Lower lobe of right lung (tissue), 2 donors: Measurements from ENCODE around the gene JAKMIP1. TPM values are rescaled to one million over a fixed set of nuclear protein-coding genes. Genes with fewer than 3 reads are reported as not detected.

Experiments
- ATAC-seq, 2 donors: fragments of 200-7000 bp; cut with Tn5 transposase; one replicate each; pipeline ENCODE4 v1.9.1; 2020 to 2022; ENCODE audit warnings: mild to moderate bottlenecking in 2 of 2, moderate library complexity in 2 of 2
- DNase-seq: peaks from one replicate; pipeline ENCODE4 v3.0.0-alpha.2; 2020
- H3K27ac ChIP-seq: fragments of 200-600 bp; one replicate; pipeline ENCODE4 v1.8.0; 2022
- H3K27me3 ChIP-seq: fragments of 200-600 bp; one replicate; pipeline ENCODE4 v1.8.0; 2022; ENCODE audit warnings: low read depth
- H3K36me3 ChIP-seq: fragments of 200-600 bp; one replicate; pipeline ENCODE4 v1.8.0; 2022; ENCODE audit warnings: mild to moderate bottlenecking
- H3K4me1 ChIP-seq: fragments of 200-600 bp; one replicate; pipeline ENCODE4 v1.8.0; 2022
- H3K4me3 ChIP-seq: fragments of 200-600 bp; one replicate; pipeline ENCODE4 v1.8.0; 2022; ENCODE audit warnings: mild to moderate bottlenecking
- H3K9me3 ChIP-seq: fragments of 200-600 bp; one replicate; pipeline ENCODE4 v1.8.0; 2022
- CTCF ChIP-seq: fragments of 200-600 bp; IDR thresholded peaks from one replicate; pipeline ENCODE4 v1.8.0; 2022; ENCODE audit warnings: antibody characterized with exemption, mild to moderate bottlenecking
- intact Hi-C: fragments of 100-400 bp; cut with DNase I; formaldehyde crosslinking; loops from one replicate; pipeline ENCODE4 v1.11.0; 2022
- long read RNA-seq: library from polyadenylated mRNA; unstranded; transcript quantifications from one replicate; pipeline ENCODE4 v2.0.0, GENCODE V29; 2021
- total RNA-seq: library from RNA; stranded (reverse); fragmentation: NEBNext Ultra II Directional; extraction: Animal tissue kit (Norgen Biotek cat#: 25700); gene quantifications from one replicate; pipeline ENCODE4 v1.2.1, GENCODE V29; 2021
- donor health status: DM: no; HTN: yes; CAD: no; lungs with severe emphysema.

The JAKMIP1 gene
- 0.65 TPM for total RNA-seq
- long read RNA-seq, partial matches to known transcripts = 0 of 3 reads
- long read RNA-seq, other reads (novel, unspliced or antisense) = 1 of 3 reads

- Histone ChIP-seq H3K36me3 (no peaks in the 10 kb centered on the region), H3K4me3 (peak within 1 kb of the TSS; percentile 64), H3K4me1 (peaks cover 13% of the 10 kb centered on the region), H3K27ac (no peak within 1 kb of the TSS), H3K9me3 (no peaks in the 10 kb centered on the region), H3K27me3 (peaks cover 49% of the 10 kb centered on the region)
- intact Hi-C loops = no loop called here
- DNase-seq = peak; percentile 77
- TF ChIP-seq CTCF = no peak
- ATAC-seq = peak; percentile 89 to 91
Observed at GRCh38 chr4:6200011-6200921, at the start of gene JAKMIP1. JAKMIP1 (minus strand) TSS chr4:6200549; CDS start chr4:6112850, 87,699 bp downstream.

- no peaks in the 10 kb centered on the region for H3K9me3 ChIP-seq
- H3K4me1 ChIP-seq = no peaks in the 10 kb centered on the region
- no peaks in the 10 kb centered on the region for H3K36me3 ChIP-seq
- no peak overlapping the region for H3K27ac ChIP-seq
- DNase-seq (no peak), ATAC-seq (no peak)
- H3K4me3 ChIP-seq = no peak overlapping the region
- intact Hi-C loops = no loop called here
- peaks cover 58% of the 10 kb centered on the region for H3K27me3 ChIP-seq
- TF ChIP-seq CTCF = no peak
Observed at GRCh38 chr4:6248394-6248793, 48.0 kb upstream of the JAKMIP1 start.

- Histone ChIP-seq H3K27ac (no peak overlapping the region), H3K4me3 (no peak overlapping the region), H3K27me3 (peaks cover 71% of the 10 kb centered on the region), H3K4me1 (no peaks in the 10 kb centered on the region), H3K9me3 (no peaks in the 10 kb centered on the region), H3K36me3 (no peaks in the 10 kb centered on the region)
- ATAC-seq = no peak
- DNase-seq = no peak
- intact Hi-C loops = no loop called here
- no peak for TF ChIP-seq CTCF
Observed at GRCh38 chr4:6246170-6246634, 45.9 kb upstream of the JAKMIP1 start.

- intact Hi-C loops = no loop called here
- H3K4me3 ChIP-seq = peak overlapping the region; percentile 25
- H3K36me3 ChIP-seq = no peaks in the 10 kb centered on the region
- H3K27ac ChIP-seq = no peak overlapping the region
- peak in 1 of 2 donors; percentile 8 for ATAC-seq
- H3K9me3 ChIP-seq = no peaks in the 10 kb centered on the region
- DNase-seq = no peak
- no peak for TF ChIP-seq CTCF
- H3K27me3 ChIP-seq = peaks cover 71% of the 10 kb centered on the region
- H3K4me1 ChIP-seq = no peaks in the 10 kb centered on the region
Observed at GRCh38 chr4:6245246-6246169, 45.2 kb upstream of the JAKMIP1 start.
